Heart left ventricle (tissue), 16 donors: ENCODE data around the gene LSR. TPM values are rescaled to one million over a fixed set of nuclear protein-coding genes. Genes with fewer than 3 reads are reported as not detected.

Experiments
- ATAC-seq, 4 donors: fragments of 200-7000 bp; cut with Tn5 transposase; one replicate each; pipeline ENCODE4 v1.9.1; 2020 to 2022; ENCODE audit warnings: moderate library complexity in 4 of 4, mild to moderate bottlenecking in 3 of 4, moderate number of reproducible peaks in 1 of 4
- DNase-seq, 5 donors: peaks; one replicate each; pipeline ENCODE4 v3.0.0-alpha.2; 2020
- H3K27ac ChIP-seq, 12 donors: fragments of 200-600 bp; sonication (generic) in 4 of 12; one replicate each; pipeline versions ENCODE4 v1.5.0 to v1.8.0; 2016 to 2022; ENCODE audit warnings: mild to moderate bottlenecking in 2 of 12
- H3K27me3 ChIP-seq, 9 donors: fragments of 200-600 bp; sonication (generic) in 2 of 9; one replicate each; pipeline versions ENCODE4 v1.5.1 to v1.8.0; 2016 to 2022; ENCODE audit warnings: mild to moderate bottlenecking in 3 of 9
- H3K36me3 ChIP-seq, 9 donors: fragments of 200-600 bp; sonication (generic) in 2 of 9; one replicate each; pipeline versions ENCODE4 v1.5.0 to v1.8.0; 2018 to 2022; ENCODE audit warnings: mild to moderate bottlenecking in 2 of 9
- H3K4me1 ChIP-seq, 12 donors: fragments of 200-600 bp; sonication (generic) in 4 of 12; one replicate each; pipeline versions ENCODE4 v1.5.0 to v1.8.0; 2016 to 2022; ENCODE audit warnings: mild to moderate bottlenecking in 3 of 12
- H3K4me3 ChIP-seq, 12 donors: fragments of 200-600 bp; sonication (generic) in 4 of 12; one replicate each; pipeline versions ENCODE4 v1.5.0 to v1.8.0; 2017 to 2022; ENCODE audit warnings: mild to moderate bottlenecking in 9 of 12, moderate library complexity in 4 of 12
- H3K9me3 ChIP-seq, 12 donors: fragments of 200-600 bp; sonication (generic) in 4 of 12; one replicate each; pipeline versions ENCODE4 v1.5.0 to v1.8.0; 2016 to 2022; ENCODE audit warnings: mild to moderate bottlenecking in 1 of 12
- CTCF ChIP-seq, 12 donors: fragments of 200-600 bp; sonication (generic) in 4 of 12; IDR thresholded peaks; one replicate each; pipeline versions ENCODE4 v1.5.0 to v1.8.0; 2018 to 2022; ENCODE audit warnings: antibody characterized with exemption in 12 of 12, mild to moderate bottlenecking in 5 of 12
- POLR2A ChIP-seq, 2 donors: fragments of 450-650 bp; IDR thresholded peaks; one replicate each; pipeline ENCODE4 v1.6.1; 2017; ENCODE audit warnings: antibody characterized with exemption in 2 of 2, mild to moderate bottlenecking in 2 of 2, moderate library complexity in 2 of 2
- WGBS, 4 donors: extraction: QIAGEN DNeasy Blood & Tissue Kit in 2 of 4; methylation state at CpG; one replicate each; pipeline versions ENCODE4 v1.1.5 to v1.1.7; 2013 to 2018; 5-methylcytosine and 5-hydroxymethylcytosine counted together
- intact Hi-C, 10 donors: fragments of 100-400 bp; cut with DNase I; formaldehyde crosslinking; loops; one replicate each; pipeline versions ENCODE4 v1.11.1 to v1.14.2; 2022
- polyA plus RNA-seq, 2 donors: library from polyadenylated mRNA; stranded (reverse); fragments of 200-250 nt; gene quantifications; one replicate each; pipeline ENCODE4 v1.2.3, GENCODE V29; 2013
- total RNA-seq, 9 donors: library from RNA; depleted of rRNA in 2 of 9; stranded (reverse); fragments of >200 nt in 2 of 9; fragmentation: NEBNext Ultra II Directional in 3 of 9; extraction: Animal tissue kit (Norgen Biotek cat#: 25700) in 3 of 9; gene quantifications; one replicate each; pipeline versions ENCODE4 v1.1.0 to v1.2.4, GENCODE V29; 2016 to 2023
- donor health status: ischemic (EF 13 %, LVEDD 7.1; RV severe dilation, severe dysfunction).
- donor health status: healthy with polysubstance abuse.
- donor health status: DM: no; HTN: yes; CAD: no.
- donor health status: DM: no; HTN: no; CAD: no.
- donor health status: ischemic (EF 25% LVEDD 6.9; RV normal size, moderate dysfunction).
- donor health status: ischemic (EF 25% LVEDD 5.7; RV mildly dilated, moderate dysfunction).
- donor health status: healthy.
- donor health status: DM: yes; HTN: yes; CAD: no.
- donor health status: ischemic (EF 35%, LVEDD 5.7; RV mildly dilated, moderate dysfunction).
- donor health status: nonischemic (EF 11% LVEDD 7.7; RV severe dilation, severe dysfunction).
- donor health status: DM: yes; HTN: yes; CAD: no.
- donor health status: PGD.
- donor health status: ischemic (EF 29% LVEDD 5.4; RV normal size, mild dysfunction).
- donor health status: nonischemic (EF 23%, LVEDD 6.1; RV moderate dilation, normal function).

The LSR gene
- total and polyA plus RNA-seq, 11 donors, result 2.8 to 10.5 (median 5.3) TPM

GRCh38 chr19:35294328-35294727 is 45.5 kb downstream of the LSR start:
- no peak for DNase-seq

GRCh38 chr19:35294859-35295791 is 46.3 kb downstream of the LSR start:
- H3K27ac ChIP-seq, result no peak overlapping the region
- intact Hi-C loops, result no loop called here
- ATAC-seq (no peak), DNase-seq (no peak)
- H3K4me3 ChIP-seq, result no peak overlapping the region
- H3K36me3 ChIP-seq, result no peaks in the 10 kb centered on the region
- 43 to 63% (median 62%) methylated on average over 12 to 25 of the region's 25 CpGs for whole genome bisulfite sequencing, 4 donors
- peaks cover 0 to 4% (median 0%) of the 10 kb centered on the region in 12 donors for H3K4me1 ChIP-seq
- TF ChIP-seq CTCF (IDR thresholded peaks at IDR 0.05) (no peak), POLR2A (IDR thresholded peaks at IDR 0.05) (no peak)
- H3K27me3 ChIP-seq, result peaks cover 0 to 47% (median 15%) of the 10 kb centered on the region in 9 donors
- no peaks in the 10 kb centered on the region for H3K9me3 ChIP-seq

More at GRCh38 chr19:35294328-35294727, 45.5 kb downstream of the LSR start:
- Histone ChIP-seq H3K27ac (no peak overlapping the region), H3K9me3 (no peaks in the 10 kb centered on the region), H3K4me3 (no peak overlapping the region), H3K4me1 (no peaks in the 10 kb centered on the region), H3K36me3 (no peaks in the 10 kb centered on the region), H3K27me3 (peaks cover 0 to 42% (median 9%) of the 10 kb centered on the region in 9 donors)
- 66 to 70% (median 68%) methylated on average over 3 of the region's 3 CpGs for WGBS, 4 donors
- intact Hi-C loops, result no loop called here
- TF ChIP-seq POLR2A (IDR thresholded peaks at IDR 0.05), result no peak
- TF ChIP-seq CTCF (IDR thresholded peaks at IDR 0.05), result no peak
- no peak for ATAC-seq

GRCh38 chr19:35295792-35296462 is 47.1 kb downstream of the LSR start:
- Histone ChIP-seq H3K9me3 (no peaks in the 10 kb centered on the region), H3K4me3 (no peak overlapping the region), H3K27me3 (peaks cover 0 to 54% (median 21%) of the 10 kb centered on the region in 9 donors), H3K4me1 (peaks cover 0 to 5% (median 0%) of the 10 kb centered on the region in 12 donors), H3K27ac (no peak overlapping the region), H3K36me3 (no peaks in the 10 kb centered on the region)
- 39 to 46% (median 44%) methylated on average over 17 to 24 of the region's 24 CpGs for WGBS, 4 donors
- ATAC-seq (no peak), DNase-seq (no peak)
- TF ChIP-seq POLR2A (IDR thresholded peaks at IDR 0.05) (no peak), CTCF (IDR thresholded peaks at IDR 0.05) (no peak)
- intact Hi-C loops, result no loop called here
